ENCODE results near the gene TDRD6. TPM values are rescaled to one million over a fixed set of nuclear protein-coding genes. Genes with fewer than 3 reads are reported as not detected.

TDRD6 gene
- total and polyA plus RNA-seq, 10 of the 15 experiments (the other 5 are each of a cell fraction or from before 2014, with no cell fraction given), result not detected

DNA sequence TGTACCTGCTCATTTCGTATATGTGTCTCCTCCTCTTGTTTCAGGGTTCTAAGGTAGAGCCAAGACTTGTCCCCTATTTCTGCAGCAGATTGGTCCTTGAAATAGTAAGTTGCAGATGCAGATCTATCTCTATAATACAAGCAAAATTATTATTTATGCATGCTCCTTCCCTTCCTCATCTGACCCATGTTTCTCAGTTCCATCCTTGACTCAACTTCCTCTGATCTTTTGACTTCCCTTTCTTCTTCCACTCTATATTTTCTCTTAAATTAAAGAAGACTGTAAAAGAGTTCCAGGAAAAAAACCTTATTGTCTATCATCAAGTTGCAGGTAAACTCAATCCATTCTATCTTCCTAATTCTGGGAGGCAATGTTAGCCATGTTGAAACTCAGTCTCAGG is 23.8 kb downstream of the TDRD6 start:
- intact Hi-C loops (cut with micrococcal nuclease; ENCODE audit: unreplicated experiment), result no loop called here
- Histone ChIP-seq H3K9me3 (replicated peaks; ENCODE audit: control insufficient read depth, insufficient read depth, low read length) (no peaks in the 10 kb centered on the region), H3K4me2 (ENCODE audit: control insufficient read depth, insufficient read depth) (no peak overlapping the region), H3K36me3 (ENCODE audit: control insufficient read depth in 2 of 2, insufficient read depth in 2 of 2, low read length in 1 of 2) (no peaks in the 10 kb centered on the region), H3K79me2 (ENCODE audit: control insufficient read depth, insufficient read depth, low read length) (no peaks in the 10 kb centered on the region), H2AFZ (ENCODE audit: control insufficient read depth, low read depth, low read length) (no peak overlapping the region), H4K20me1 (ENCODE audit: control insufficient read depth, insufficient read depth) (no peaks in the 10 kb centered on the region), H3K4me3 (no peak overlapping the region), H3K27me3 (replicated peaks in 1 of 2; ENCODE audit: control insufficient read depth in 2 of 2, insufficient read depth in 2 of 2, low read length in 1 of 2) (no peaks in the 10 kb centered on the region), H3K4me1 (ENCODE audit: control insufficient read depth, insufficient read depth, low read length) (no peaks in the 10 kb centered on the region), H3K27ac (ENCODE audit: control insufficient read depth, insufficient read depth) (no peak overlapping the region), H3K9ac (ENCODE audit: control insufficient read depth, insufficient read depth, low read length) (no peak overlapping the region)
- no peak for FAIRE-seq
- CTCF ChIA-PET, result no interaction called here
- no TSS peak for BruUV-seq (replicated peaks)
- ATAC-seq, result no peak
- POLR2A ChIA-PET, result no interaction called here
- WGBS (ENCODE audit: insufficient coverage, insufficient replicate concordance, low lambda C conversion rate, missing lambda C conversion rate), result 0% methylated on average over 1 of the region's 1 CpG
- SMC1A ChIA-PET (ENCODE audit: uncharacterized antibody, unreplicated experiment), result no interaction called here
- no peak for DNase-seq (ENCODE audit: low read depth, low spot score)
- in situ Hi-C loops (cut with MboI), result no loop called here
- RAD21 ChIA-PET (ENCODE audit: unreplicated experiment), result no interaction called here
- TF ChIP-seq YY1 (IDR thresholded peaks at IDR 0.05; ENCODE audit: low read depth, low read length), result no peak

DNA sequence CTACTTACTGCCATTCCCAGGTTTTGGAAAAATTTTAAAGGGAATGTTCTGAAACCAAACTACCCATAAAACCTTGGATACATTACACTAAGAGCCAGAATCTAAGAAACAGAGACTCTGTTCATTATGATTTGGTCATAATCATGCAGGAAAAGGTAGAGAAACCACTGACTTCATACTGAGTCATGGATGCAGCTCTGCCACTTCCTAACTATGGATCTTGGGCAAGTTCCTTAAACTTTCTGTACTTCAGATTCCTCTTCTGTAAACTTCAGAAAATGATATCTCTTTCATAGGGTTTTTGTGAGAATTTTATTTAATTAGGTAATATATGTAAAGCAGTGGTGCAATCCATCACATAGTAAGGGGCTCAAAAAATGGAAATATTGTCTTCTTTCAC is 27.5 kb downstream of the TDRD6 start:
- no peak overlapping the region for H3K27ac ChIP-seq (ENCODE audit: control insufficient read depth, insufficient read depth)
- H4K20me1 ChIP-seq (ENCODE audit: control insufficient read depth, insufficient read depth), result no peaks in the 10 kb centered on the region
- H2AFZ ChIP-seq (ENCODE audit: control insufficient read depth, low read depth, low read length), result no peak overlapping the region
- no peak overlapping the region for H3K4me2 ChIP-seq (ENCODE audit: control insufficient read depth, insufficient read depth)
- in situ Hi-C loops (cut with MboI), result no loop called here
- no peak overlapping the region for H3K9ac ChIP-seq (ENCODE audit: control insufficient read depth, insufficient read depth, low read length)
- FAIRE-seq (no peak), DNase-seq (ENCODE audit: low read depth, low spot score) (no peak), ATAC-seq (no peak)
- ChIA-PET RAD21 (ENCODE audit: unreplicated experiment) (no interaction called here), POLR2A (no interaction called here), CTCF (no interaction called here), SMC1A (ENCODE audit: uncharacterized antibody, unreplicated experiment) (no interaction called here)
- no peaks in the 10 kb centered on the region for H3K4me1 ChIP-seq (ENCODE audit: control insufficient read depth, insufficient read depth, low read length)
- H3K79me2 ChIP-seq (ENCODE audit: control insufficient read depth, insufficient read depth, low read length), result no peaks in the 10 kb centered on the region
- H3K27me3 ChIP-seq (replicated peaks in 1 of 2; ENCODE audit: control insufficient read depth in 2 of 2, insufficient read depth in 2 of 2, low read length in 1 of 2), result peaks cover 0 to 2% of the 10 kb centered on the region in 2 experiments; a peak in 2 of 4 replicates
- no peak overlapping the region for H3K4me3 ChIP-seq
- H3K9me3 ChIP-seq (replicated peaks; ENCODE audit: control insufficient read depth, insufficient read depth, low read length), result no peaks in the 10 kb centered on the region
- intact Hi-C loops (cut with micrococcal nuclease; ENCODE audit: unreplicated experiment), result no loop called here
- no TSS peak for BruUV-seq (replicated peaks)
- H3K36me3 ChIP-seq (ENCODE audit: control insufficient read depth in 2 of 2, insufficient read depth in 2 of 2, low read length in 1 of 2), result no peaks in the 10 kb centered on the region
- no peak for TF ChIP-seq HDAC2 (IDR thresholded peaks at IDR 0.05)
- TF ChIP-seq SMAD1 (IDR thresholded peaks at IDR 0.05; ENCODE audit: low read depth, partially characterized antibody), result no peak
- TF ChIP-seq, protein P1, sequence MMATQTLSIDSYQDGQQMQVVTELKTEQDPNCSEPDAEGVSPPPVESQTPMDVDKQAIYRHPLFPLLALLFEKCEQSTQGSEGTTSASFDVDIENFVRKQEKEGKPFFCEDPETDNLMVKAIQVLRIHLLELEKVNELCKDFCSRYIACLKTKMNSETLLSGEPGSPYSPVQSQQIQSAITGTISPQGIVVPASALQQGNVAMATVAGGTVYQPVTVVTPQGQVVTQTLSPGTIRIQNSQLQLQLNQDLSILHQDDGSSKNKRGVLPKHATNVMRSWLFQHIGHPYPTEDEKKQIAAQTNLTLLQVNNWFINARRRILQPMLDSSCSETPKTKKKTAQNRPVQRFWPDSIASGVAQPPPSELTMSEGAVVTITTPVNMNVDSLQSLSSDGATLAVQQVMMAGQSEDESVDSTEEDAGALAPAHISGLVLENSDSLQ (IDR thresholded peaks at IDR 0.05), result no peak
- TF ChIP-seq, protein P2, sequence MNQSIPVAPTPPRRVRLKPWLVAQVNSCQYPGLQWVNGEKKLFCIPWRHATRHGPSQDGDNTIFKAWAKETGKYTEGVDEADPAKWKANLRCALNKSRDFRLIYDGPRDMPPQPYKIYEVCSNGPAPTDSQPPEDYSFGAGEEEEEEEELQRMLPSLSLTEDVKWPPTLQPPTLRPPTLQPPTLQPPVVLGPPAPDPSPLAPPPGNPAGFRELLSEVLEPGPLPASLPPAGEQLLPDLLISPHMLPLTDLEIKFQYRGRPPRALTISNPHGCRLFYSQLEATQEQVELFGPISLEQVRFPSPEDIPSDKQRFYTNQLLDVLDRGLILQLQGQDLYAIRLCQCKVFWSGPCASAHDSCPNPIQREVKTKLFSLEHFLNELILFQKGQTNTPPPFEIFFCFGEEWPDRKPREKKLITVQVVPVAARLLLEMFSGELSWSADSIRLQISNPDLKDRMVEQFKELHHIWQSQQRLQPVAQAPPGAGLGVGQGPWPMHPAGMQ (IDR thresholded peaks at IDR 0.05; ENCODE audit: borderline replicate concordance), result no peak
- TF ChIP-seq, protein P3, sequence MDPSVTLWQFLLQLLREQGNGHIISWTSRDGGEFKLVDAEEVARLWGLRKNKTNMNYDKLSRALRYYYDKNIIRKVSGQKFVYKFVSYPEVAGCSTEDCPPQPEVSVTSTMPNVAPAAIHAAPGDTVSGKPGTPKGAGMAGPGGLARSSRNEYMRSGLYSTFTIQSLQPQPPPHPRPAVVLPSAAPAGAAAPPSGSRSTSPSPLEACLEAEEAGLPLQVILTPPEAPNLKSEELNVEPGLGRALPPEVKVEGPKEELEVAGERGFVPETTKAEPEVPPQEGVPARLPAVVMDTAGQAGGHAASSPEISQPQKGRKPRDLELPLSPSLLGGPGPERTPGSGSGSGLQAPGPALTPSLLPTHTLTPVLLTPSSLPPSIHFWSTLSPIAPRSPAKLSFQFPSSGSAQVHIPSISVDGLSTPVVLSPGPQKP (IDR thresholded peaks at IDR 0.05; ENCODE audit: low read depth, low read length), result no peak
- TF ChIP-seq NFYB (IDR thresholded peaks at IDR 0.05; ENCODE audit: insufficient read depth, low read depth, low read length), result no peak
- no peak for TF ChIP-seq NFIC (IDR thresholded peaks at IDR 0.05; ENCODE audit: low read depth, low read length)
- no peak for TF ChIP-seq RFX5 (IDR thresholded peaks at IDR 0.05; ENCODE audit: low read depth, low read length)
- TF ChIP-seq, protein P4, sequence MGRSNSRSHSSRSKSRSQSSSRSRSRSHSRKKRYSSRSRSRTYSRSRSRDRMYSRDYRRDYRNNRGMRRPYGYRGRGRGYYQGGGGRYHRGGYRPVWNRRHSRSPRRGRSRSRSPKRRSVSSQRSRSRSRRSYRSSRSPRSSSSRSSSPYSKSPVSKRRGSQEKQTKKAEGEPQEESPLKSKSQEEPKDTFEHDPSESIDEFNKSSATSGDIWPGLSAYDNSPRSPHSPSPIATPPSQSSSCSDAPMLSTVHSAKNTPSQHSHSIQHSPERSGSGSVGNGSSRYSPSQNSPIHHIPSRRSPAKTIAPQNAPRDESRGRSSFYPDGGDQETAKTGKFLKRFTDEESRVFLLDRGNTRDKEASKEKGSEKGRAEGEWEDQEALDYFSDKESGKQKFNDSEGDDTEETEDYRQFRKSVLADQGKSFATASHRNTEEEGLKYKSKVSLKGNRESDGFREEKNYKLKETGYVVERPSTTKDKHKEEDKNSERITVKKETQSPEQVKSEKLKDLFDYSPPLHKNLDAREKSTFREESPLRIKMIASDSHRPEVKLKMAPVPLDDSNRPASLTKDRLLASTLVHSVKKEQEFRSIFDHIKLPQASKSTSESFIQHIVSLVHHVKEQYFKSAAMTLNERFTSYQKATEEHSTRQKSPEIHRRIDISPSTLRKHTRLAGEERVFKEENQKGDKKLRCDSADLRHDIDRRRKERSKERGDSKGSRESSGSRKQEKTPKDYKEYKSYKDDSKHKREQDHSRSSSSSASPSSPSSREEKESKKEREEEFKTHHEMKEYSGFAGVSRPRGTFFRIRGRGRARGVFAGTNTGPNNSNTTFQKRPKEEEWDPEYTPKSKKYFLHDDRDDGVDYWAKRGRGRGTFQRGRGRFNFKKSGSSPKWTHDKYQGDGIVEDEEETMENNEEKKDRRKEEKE (IDR thresholded peaks at IDR 0.05), result no peak
